ENCODE data around the gene TMBIM1. TPM values are rescaled to one million over a fixed set of nuclear protein-coding genes. Genes with fewer than 3 reads are reported as not detected.

The TMBIM1 gene
- total and polyA plus RNA-seq, 9 of the 15 experiments (the other 6 are each of a cell fraction or from before 2014, with no cell fraction given) = 14.2 to 105 (median 47.0) TPM

DNA sequence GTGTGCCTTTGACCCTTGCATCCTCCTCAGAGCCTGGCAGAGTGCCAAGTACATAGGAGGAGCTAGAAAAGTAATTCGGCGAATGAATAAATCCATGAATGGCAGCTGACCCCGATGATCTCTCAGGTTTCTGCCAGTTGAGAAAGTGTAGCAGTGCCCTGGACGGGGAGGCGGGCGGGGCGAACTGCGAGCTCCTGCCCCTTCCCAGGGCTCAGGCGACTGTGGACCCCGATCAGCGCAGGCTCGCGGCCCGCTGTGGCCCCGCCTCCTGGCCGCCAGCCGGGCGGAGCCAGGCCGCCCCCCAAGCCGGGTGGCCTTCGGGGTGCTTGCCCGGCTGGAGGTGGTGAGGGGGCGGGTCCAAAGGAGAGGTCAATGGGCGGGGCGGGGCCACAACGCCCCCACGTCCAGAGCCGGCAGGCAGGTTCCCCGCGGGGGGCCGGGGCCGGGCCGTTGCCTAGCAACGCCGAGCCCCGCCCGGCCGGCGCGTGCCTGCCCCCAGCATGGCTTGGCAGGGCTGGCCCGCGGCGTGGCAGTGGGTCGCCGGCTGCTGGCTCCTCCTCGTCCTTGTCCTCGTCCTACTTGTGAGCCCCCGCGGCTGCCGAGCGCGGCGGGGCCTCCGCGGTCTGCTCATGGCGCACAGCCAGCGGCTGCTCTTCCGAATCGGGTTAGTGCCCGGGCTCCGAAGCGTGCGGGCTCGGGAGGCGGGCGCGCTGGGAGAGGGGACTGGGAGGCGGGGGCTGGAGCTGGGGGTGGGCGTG is 30.6 kb upstream of the TMBIM1 start (continued):
- TF ChIP-seq, protein P1, sequence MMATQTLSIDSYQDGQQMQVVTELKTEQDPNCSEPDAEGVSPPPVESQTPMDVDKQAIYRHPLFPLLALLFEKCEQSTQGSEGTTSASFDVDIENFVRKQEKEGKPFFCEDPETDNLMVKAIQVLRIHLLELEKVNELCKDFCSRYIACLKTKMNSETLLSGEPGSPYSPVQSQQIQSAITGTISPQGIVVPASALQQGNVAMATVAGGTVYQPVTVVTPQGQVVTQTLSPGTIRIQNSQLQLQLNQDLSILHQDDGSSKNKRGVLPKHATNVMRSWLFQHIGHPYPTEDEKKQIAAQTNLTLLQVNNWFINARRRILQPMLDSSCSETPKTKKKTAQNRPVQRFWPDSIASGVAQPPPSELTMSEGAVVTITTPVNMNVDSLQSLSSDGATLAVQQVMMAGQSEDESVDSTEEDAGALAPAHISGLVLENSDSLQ (IDR thresholded peaks at IDR 0.05) = no peak
- TF ChIP-seq ETV6 (IDR thresholded peaks at IDR 0.05; ENCODE audit: borderline replicate concordance in 1 of 2, low read depth in 2 of 2, low read length in 1 of 2) = no peak
- no peak for TF ChIP-seq ETV6 (CRISPR knock-in tag; IDR thresholded peaks at IDR 0.05; ENCODE audit: borderline replicate concordance)
- TF ChIP-seq, protein P2, sequence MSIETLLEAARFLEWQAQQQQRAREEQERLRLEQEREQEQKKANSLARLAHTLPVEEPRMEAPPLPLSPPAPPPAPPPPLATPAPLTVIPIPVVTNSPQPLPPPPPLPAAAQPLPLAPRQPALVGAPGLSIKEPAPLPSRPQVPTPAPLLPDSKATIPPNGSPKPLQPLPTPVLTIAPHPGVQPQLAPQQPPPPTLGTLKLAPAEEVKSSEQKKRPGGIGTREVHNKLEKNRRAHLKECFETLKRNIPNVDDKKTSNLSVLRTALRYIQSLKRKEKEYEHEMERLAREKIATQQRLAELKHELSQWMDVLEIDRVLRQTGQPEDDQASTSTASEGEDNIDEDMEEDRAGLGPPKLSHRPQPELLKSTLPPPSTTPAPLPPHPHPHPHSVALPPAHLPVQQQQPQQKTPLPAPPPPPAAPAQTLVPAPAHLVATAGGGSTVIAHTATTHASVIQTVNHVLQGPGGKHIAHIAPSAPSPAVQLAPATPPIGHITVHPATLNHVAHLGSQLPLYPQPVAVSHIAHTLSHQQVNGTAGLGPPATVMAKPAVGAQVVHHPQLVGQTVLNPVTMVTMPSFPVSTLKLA (conservative IDR thresholded peaks at IDR 0.05) = peak in 1 of 2 experiments; percentile 69; a peak in 2 of 4 replicates
- TF ChIP-seq, protein P3, sequence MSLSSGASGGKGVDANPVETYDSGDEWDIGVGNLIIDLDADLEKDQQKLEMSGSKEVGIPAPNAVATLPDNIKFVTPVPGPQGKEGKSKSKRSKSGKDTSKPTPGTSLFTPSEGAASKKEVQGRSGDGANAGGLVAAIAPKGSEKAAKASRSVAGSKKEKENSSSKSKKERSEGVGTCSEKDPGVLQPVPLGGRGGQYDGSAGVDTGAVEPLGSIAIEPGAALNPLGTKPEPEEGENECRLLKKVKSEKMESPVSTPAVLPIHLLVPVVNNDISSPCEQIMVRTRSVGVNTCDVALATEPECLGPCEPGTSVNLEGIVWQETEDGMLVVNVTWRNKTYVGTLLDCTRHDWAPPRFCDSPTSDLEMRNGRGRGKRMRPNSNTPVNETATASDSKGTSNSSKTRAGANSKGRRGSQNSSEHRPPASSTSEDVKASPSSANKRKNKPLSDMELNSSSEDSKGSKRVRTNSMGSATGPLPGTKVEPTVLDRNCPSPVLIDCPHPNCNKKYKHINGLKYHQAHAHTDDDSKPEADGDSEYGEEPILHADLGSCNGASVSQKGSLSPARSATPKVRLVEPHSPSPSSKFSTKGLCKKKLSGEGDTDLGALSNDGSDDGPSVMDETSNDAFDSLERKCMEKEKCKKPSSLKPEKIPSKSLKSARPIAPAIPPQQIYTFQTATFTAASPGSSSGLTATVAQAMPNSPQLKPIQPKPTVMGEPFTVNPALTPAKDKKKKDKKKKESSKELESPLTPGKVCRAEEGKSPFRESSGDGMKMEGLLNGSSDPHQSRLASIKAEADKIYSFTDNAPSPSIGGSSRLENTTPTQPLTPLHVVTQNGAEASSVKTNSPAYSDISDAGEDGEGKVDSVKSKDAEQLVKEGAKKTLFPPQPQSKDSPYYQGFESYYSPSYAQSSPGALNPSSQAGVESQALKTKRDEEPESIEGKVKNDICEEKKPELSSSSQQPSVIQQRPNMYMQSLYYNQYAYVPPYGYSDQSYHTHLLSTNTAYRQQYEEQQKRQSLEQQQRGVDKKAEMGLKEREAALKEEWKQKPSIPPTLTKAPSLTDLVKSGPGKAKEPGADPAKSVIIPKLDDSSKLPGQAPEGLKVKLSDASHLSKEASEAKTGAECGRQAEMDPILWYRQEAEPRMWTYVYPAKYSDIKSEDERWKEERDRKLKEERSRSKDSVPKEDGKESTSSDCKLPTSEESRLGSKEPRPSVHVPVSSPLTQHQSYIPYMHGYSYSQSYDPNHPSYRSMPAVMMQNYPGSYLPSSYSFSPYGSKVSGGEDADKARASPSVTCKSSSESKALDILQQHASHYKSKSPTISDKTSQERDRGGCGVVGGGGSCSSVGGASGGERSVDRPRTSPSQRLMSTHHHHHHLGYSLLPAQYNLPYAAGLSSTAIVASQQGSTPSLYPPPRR (CRISPR knock-in tag; IDR thresholded peaks at IDR 0.05; ENCODE audit: borderline replicate concordance) = no peak
- TF ChIP-seq ZNF324 (CRISPR knock-in tag; IDR thresholded peaks at IDR 0.05) = no peak
- no peak for TF ChIP-seq HCFC1 (IDR thresholded peaks at IDR 0.05; ENCODE audit: low read depth, low read length)
- no peak for TF ChIP-seq SREBF2 (CRISPR knock-in tag; IDR thresholded peaks at IDR 0.05)
- TF ChIP-seq RBFOX2 (IDR thresholded peaks at IDR 0.05; ENCODE audit: low read depth, low read length) = peak; percentile 72
- peak; percentile 89 for TF ChIP-seq RFX1 (IDR thresholded peaks at IDR 0.05)
- no peak for TF ChIP-seq HDGF (IDR thresholded peaks at IDR 0.05)
- TF ChIP-seq ZFP30 (CRISPR knock-in tag; IDR thresholded peaks at IDR 0.05; ENCODE audit: borderline replicate concordance) = no peak
- no peak for TF ChIP-seq RBM14 (IDR thresholded peaks at IDR 0.05; ENCODE audit: borderline replicate concordance, insufficient read depth, low read depth, low read length)
- TF ChIP-seq, protein P4, sequence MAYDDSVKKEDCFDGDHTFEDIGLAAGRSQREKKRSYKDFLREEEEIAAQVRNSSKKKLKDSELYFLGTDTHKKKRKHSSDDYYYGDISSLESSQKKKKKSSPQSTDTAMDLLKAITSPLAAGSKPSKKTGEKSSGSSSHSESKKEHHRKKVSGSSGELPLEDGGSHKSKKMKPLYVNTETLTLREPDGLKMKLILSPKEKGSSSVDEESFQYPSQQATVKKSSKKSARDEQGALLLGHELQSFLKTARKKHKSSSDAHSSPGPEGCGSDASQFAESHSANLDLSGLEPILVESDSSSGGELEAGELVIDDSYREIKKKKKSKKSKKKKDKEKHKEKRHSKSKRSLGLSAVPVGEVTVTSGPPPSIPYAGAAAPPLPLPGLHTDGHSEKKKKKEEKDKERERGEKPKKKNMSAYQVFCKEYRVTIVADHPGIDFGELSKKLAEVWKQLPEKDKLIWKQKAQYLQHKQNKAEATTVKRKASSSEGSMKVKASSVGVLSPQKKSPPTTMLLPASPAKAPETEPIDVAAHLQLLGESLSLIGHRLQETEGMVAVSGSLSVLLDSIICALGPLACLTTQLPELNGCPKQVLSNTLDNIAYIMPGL (CRISPR knock-in tag; IDR thresholded peaks at IDR 0.05) = no peak
